DMS79 treated with DMSO at 0.1 percent for 48 hours (cell line): Measurements from ENCODE around the gene SMIM31.

Experiments used
- DNase-seq: peaks from one replicate; lab custom pipeline; 2025; lab: John Stamatoyannopoulos, UW

Gene SMIM31

DNA sequence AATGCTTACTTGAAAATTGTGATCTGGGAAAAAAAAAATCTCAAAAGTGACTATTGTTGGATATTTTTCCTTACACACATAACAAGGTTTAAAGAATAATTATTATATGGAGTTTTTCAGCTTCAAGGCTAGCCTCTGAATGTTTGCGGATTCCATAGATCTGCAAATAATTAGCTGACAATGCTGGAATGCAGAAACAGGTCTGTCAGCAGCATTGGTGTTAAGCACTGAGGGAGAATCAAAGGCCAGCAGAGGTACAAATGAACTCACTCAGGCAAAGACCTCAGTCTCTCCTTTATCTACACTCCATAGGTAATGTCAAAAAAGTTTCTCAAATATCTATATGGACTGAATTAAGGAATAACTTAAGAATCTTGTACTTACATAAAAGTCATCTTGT, 35.1 kb downstream of the SMIM31 start:
- DNase-seq = no peak

DNA sequence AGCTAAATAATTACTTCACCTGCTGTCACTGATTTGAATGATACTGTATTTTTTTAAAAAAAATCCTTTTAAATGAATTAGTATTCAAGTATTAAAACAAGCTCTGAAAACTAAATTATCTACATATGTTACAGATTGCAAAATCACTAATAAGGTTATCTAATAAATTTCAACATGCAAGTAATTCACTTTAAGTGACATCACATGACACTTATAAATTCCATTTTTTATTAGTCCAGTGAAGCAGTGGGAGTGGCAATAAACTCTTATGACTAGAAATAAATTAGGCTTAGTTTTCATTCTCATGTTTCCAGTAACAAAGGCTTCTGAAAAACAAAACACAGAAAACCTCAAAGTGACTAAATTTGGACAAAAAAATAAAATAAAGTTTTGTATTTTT, 36.3 kb downstream of the SMIM31 start:
- no peak for DNase-seq

DNA sequence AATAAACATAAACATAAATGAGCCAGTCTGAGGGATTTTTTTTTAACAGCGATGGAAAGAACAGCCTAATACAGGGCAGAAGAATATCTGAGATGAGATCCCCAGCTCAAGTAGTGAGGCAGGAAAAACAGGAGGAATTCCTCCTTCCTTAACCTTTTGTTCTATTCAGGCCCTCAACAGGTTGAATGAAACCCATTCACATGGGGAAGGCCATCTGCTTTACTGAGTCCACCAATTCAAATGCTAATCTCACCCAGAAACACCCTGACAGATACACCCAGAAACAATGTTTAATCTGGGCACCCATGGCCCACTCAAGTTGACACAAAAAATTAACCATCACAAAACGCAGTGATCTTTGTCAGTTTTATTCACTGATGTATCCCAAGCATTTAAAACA, 45.5 kb downstream of the SMIM31 start:
- DNase-seq = no peak

DNA sequence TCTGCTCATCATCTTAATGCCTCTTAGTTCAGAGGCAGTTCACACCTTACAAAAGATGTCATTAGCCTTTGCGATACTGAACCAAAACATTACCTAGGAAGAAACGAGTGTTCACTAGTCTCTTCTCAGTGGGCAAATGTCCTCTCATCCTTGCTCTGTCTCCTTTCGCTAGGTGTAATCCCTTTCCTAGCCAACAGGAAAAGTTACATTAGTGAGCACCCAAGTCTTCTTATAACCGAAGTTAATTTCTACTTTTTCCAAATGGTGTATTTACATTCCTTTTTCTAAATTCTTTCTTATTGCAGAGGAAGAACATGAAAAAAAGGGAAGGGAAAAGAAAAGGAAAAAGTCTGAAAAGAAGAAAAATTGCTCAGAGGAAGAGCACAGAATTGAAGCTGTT, 46.9 kb downstream of the SMIM31 start:
- DNase-seq = no peak

DNA sequence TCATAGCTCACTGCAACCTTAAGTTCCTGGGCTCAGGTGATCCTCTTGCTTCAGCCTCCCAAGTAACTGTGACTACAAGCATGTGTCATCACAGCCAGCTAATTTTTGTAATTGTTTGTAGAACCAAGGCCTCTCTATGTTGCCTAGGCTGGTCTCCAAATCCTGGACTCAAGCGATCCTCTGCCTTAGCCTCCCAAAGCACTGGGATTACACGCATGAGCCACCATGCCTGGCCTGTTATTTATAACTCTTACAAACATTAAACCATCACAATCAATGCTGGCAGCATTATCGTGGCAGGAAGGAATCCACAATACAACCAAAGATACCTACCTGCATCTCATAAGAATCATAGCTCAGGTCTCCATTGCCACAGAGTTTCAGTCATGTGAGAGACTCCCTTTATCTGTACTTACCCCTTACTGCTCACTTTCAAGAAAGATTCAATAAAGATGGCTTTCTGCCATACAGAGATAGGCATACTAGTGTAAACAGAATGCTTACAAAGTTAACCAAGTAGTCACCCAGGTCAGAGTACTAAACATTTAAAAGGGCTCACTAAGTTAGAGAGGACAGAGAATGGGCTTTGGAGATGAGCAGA, 48.5 kb downstream of the SMIM31 start:
- DNase-seq = no peak

DNA sequence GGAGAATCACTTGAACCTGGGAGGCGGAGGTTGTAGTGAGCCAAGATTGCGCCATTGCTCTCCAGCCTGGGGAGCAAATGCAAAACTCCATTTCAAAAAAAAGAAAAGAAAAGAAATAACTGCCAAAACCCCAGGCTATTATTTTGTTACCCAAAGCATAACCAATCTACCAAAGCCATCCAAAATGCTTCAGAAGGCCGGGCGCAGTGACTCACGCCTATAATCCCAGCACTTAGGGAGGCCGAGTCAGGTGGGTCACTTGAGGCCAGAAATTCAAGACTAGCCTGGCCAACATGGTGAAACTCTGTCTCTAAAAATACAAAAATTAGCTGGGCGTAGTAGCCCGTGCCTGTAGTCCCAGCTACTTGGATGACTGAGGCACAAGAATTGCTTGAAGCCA, 49.8 kb downstream of the SMIM31 start:
- no peak for DNase-seq

DNA sequence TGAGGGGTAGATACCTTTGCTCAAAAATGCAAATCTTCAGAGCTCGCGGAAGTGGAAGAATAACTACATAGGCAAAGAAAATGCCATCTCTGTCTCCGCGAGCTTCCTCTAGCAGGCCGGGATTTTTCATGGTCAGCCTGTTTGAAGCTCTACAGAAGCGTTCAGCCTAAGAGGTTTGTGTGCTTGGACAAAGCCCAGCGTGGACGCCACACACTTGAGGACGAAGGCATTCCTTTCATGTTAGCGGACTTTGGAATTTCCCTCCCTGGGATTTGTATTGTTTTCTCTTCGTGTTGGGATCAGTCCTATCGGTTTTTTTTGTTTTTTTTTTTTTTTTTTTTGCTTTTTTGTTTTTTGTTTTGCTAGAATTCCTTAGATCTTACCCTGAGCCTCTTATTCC, 53.7 kb downstream of the SMIM31 start:
- DNase-seq = no peak

DNA sequence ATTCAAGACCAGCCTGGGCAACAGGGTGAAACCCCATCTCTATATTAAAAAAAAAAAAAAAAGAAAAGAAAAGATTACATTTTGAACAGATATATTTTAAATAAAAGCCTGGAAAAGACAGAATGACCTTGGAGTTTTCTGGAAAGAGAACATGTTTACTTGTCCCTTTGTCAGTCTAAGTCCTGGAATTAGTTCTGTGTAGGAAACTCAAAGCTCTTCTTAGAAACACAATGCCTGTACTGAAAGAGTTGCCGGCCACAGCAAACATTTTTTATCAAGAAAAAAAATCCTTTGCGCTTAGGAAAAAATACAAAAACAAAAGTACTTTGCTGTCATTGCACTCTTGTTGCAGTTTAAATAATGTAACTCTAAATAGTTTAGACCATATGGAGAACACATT, 59.6 kb downstream of the SMIM31 start:
- no peak for DNase-seq

DNA sequence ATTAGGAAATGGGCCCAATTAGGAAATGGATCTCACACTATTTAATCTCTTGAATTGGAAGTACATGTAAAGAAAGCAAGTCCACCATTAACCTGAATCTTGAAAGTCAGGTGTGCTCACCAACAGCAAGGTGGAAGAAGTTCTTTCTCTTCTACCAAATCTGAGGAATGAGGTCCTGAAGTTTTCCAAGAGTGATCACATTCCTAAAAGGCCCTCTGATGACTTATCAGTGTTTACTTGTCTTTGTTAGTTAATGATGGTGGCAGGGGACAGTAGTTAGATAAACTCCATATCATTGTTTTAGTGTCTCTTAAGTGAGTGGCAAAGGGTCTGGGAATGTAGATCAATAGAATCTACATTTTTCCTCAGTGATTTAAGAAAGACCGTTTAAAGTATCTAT, 61.8 kb downstream of the SMIM31 start:
- no peak for DNase-seq

DNA sequence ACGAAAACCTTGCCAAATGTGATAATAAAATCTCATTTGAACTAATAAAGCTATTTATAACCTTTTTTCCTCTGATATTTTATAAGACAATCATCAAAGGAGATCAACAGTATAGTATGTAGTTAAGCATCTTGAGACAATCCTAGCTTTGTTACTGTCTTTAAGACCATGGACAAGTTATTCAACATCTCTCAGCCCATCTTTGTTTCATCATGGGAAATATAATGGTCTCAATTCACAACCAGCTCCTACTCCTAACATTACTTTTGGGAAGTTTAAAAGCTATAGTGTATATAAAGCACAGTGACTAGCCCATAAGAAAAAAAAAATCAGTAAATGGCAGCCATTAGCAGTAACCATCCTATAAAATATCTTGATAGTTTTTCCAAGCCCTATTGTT, 65.4 kb downstream of the SMIM31 start:
- DNase-seq = no peak

DNA sequence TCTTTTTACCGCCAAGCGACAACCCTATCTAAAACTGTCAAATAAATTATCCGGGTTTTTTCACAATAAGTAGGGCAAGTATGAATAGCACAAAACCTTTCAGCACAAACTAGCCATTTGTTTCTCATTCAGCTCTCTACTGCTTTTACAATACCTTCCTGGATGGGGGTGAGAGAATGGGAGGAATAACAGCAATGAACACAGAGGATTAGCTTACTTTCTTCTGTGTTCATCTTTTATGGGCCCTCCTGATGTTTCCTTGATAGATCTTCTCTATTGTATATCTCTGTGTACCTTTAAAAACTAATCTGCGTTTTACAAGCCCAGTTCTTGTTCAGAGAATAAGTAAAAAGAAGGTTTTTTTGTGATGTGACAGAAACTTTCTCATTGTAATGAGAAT, 67.8 kb downstream of the SMIM31 start:
- no peak for DNase-seq

DNA sequence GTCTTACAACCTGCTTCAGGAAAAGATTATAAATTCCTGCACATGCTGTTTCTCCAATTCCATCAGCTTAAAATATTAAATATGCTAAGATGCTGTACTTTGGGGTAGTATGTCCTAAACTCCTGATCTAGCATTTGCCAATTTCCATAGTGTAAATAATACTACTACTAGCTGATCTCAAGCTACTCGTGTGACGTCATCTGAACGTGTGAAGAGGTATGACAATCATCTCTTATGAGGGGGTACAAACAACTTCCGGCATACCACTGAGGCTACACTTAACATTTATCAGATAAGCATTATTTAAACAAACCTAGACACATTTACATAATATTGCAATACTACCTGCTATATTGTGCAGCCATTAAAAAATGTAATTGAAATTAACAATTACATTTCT, 70.7 kb downstream of the SMIM31 start:
- DNase-seq = no peak

DNA sequence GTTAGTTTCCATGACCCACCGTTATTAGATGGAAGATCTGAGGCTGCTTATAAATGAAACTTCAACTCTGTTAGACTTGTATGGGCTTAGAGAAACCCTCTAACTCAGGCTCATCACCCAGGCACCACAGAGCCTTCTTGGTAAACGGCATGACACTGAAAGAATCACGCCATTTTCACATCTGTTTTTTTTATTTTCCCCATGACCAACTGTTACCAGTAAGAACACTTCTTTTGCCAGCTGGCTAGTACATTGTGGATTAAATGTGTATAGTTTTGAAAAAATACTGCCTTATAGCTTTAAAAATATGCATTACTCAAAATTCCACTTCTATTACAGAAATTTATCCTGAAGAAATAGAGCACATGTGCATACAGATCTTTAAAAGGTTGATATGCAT, 75.0 kb downstream of the SMIM31 start:
- DNase-seq = no peak

DNA sequence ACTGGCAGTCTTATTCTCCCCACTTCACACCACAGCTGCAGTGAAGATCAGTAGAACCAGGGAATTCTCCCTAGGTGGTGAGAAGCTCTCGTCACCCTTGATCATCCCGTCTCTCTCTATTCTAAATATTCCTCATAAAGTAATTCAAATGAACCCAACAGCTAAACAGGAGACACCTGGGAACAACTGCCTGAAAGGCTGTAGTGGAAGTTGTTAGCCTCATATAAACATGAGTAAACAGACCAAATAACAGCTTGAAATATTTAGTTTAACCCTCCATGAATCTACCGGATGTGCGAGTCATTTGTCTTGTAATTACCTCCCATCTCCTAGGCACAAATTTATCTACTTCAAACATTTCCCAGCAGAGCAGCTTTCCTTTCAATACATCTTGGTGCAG, 92.6 kb downstream of the SMIM31 start:
- no peak for DNase-seq

DNA sequence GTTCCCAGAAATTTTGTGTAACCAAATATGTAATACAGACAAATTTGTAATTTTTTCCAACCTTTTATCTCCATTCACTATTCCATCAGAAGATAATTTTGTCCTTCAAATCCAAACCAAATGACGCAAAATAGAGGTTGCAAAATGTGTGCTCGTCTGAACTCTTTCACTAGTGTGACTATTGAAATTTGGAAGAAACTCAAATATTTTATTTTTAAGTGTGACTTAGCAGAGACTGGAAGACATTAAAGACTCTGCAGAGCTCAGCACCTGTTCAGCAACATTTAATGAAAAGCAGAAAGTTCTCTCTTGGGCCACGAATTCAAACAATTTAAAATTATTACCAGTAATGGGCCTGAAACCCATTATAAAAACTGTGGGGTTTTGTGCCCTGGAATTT, 93.1 kb downstream of the SMIM31 start:
- DNase-seq = no peak

DNA sequence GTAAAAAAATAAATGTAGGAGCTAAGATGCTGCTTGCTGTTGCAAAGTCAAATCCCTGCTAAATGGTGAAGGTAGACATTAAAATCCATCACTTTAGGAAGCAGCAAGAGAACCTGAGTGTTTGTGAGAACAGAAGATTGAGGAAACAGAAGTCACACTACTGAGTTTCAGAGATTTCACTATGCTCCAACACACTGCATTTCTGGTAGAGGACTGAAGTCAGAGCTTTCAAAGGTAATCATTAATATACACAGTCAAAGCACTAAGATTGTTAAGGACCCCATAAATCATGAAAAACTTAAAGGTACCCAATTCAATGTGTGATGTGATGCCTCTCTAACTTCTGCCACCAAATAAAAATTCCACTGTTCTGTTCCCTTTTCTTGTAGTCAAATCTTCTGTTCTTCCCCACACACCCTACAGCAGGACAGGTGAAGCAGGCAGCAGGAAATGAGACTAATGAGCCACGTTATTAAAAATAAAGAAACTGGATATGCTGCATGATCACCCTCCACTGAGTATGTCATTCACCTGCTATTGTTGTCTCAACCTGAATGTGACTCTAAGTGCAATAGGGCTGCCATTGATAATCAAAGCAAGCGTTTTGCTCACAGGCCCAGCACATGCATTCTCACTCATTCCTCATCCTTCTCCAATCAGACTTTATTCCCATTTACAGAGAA, 94.2 kb downstream of the SMIM31 start:
- DNase-seq = no peak
